Colon (tissue), 2 donors: ENCODE data around the gene IVD.
"Not testable (repeated sequence)": the region's sequence is repeated elsewhere in the genome, so short reads cannot be mapped to it uniquely, and the experiment has no call there.

Experiments used
- FAIRE-seq: peaks from 2 replicates; lab custom pipeline; 2012; peaks lifted over from hg19 to GRCh38; lab: Jason Lieb, UNC
- donor health status: control.
- donor health status: control.

The IVD gene

GRCh38 chr15:40439960-40440742, 34.6 kb downstream of the IVD start:
- no peak for FAIRE-seq

GRCh38 chr15:40440743-40441564, 35.4 kb downstream of the IVD start, which contains the start of gene BAHD1:
TSS of gene BAHD1 (plus strand) at chr15:40440953. CDS start at chr15:40458465, 17,512 bp downstream.
- no peak for FAIRE-seq

GRCh38 chr15:40441565-40442531, 36.3 kb downstream of the IVD start:
- no peak for FAIRE-seq

- FAIRE-seq, result no peak
These were observed 37.7 kb downstream of the IVD start for GRCh38 chr15:40443255-40443654.

GRCh38 chr15:40443846-40444245, 38.3 kb downstream of the IVD start:
- FAIRE-seq, result no peak

- no peak for FAIRE-seq
These were observed 39.1 kb downstream of the IVD start for GRCh38 chr15:40444736-40445135.

- FAIRE-seq, result no peak
These were observed 39.9 kb downstream of the IVD start for GRCh38 chr15:40445421-40445922.

GRCh38 chr15:40446144-40446543, 40.5 kb downstream of the IVD start:
- no peak for FAIRE-seq

GRCh38 chr15:40448354-40448753, 42.8 kb downstream of the IVD start:
- FAIRE-seq, result no peak

- no peak for FAIRE-seq
These were observed 43.7 kb downstream of the IVD start for GRCh38 chr15:40449275-40449674.

GRCh38 chr15:40450047-40450446, 44.5 kb downstream of the IVD start:
- no peak for FAIRE-seq

- no peak for FAIRE-seq
These were observed 46.0 kb downstream of the IVD start for GRCh38 chr15:40451527-40452158.

- no peak for FAIRE-seq
These were observed 46.9 kb downstream of the IVD start for GRCh38 chr15:40452296-40453090.

GRCh38 chr15:40453941-40454340, 48.3 kb downstream of the IVD start:
- not testable (repeated sequence) for FAIRE-seq

GRCh38 chr15:40454904-40455391, 49.4 kb downstream of the IVD start:
- no peak for FAIRE-seq

- FAIRE-seq, result no peak
These were observed 50.7 kb downstream of the IVD start for GRCh38 chr15:40456299-40456712.

- FAIRE-seq, result no peak
These were observed 51.1 kb downstream of the IVD start for GRCh38 chr15:40456738-40457137.

GRCh38 chr15:40458495-40459371, 53.1 kb downstream of the IVD start:
- FAIRE-seq, result no peak

GRCh38 chr15:40459391-40460015, 53.9 kb downstream of the IVD start:
- FAIRE-seq, result no peak
